Gastroesophageal sphincter (tissue), 3 donors: ENCODE data around the gene RAPGEF3.

Experiments used
- POLR2A ChIP-seq, 2 donors: fragments of 450-650 bp; IDR thresholded peaks; one replicate each; pipeline ENCODE4 v1.6.1; 2017; ENCODE audit warnings: antibody characterized with exemption in 2 of 2, mild to moderate bottlenecking in 2 of 2, moderate library complexity in 1 of 2
- POLR2AphosphoS5 ChIP-seq: sonication (generic); formaldehyde crosslinking; IDR thresholded peaks from one replicate; pipeline ENCODE4 v1.6.1; 2017; ENCODE audit warnings: antibody characterized with exemption
- TF ChIP-seq, protein P1 (sequence below), 4 experiments: fragments of 200-600 bp in 2 of 4; fragments of 450-650 bp in 2 of 4; sonication (generic) in 1 of 4; IDR thresholded peaks; one replicate each; pipeline ENCODE4 v1.5.1; 2017 to 2019; ENCODE audit warnings: antibody characterized with exemption in 4 of 4, mild to moderate bottlenecking in 2 of 4, moderate library complexity in 2 of 4

GRCh38 chr12:47785887-47786661, 27.4 kb upstream of the RAPGEF3 start:
- TF ChIP-seq POLR2AphosphoS5: no peak
- TF ChIP-seq, protein P1, sequence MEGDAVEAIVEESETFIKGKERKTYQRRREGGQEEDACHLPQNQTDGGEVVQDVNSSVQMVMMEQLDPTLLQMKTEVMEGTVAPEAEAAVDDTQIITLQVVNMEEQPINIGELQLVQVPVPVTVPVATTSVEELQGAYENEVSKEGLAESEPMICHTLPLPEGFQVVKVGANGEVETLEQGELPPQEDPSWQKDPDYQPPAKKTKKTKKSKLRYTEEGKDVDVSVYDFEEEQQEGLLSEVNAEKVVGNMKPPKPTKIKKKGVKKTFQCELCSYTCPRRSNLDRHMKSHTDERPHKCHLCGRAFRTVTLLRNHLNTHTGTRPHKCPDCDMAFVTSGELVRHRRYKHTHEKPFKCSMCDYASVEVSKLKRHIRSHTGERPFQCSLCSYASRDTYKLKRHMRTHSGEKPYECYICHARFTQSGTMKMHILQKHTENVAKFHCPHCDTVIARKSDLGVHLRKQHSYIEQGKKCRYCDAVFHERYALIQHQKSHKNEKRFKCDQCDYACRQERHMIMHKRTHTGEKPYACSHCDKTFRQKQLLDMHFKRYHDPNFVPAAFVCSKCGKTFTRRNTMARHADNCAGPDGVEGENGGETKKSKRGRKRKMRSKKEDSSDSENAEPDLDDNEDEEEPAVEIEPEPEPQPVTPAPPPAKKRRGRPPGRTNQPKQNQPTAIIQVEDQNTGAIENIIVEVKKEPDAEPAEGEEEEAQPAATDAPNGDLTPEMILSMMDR (IDR thresholded peaks at IDR 0.05): no peak
- TF ChIP-seq POLR2A (IDR thresholded peaks at IDR 0.05): no peak
